A673 (cell line): ENCODE data around the gene GDA. TPM values are rescaled to one million over a fixed set of nuclear protein-coding genes. Genes with fewer than 3 reads are reported as not detected.

Experiments
- BruUV-seq: library from RNA; stranded (reverse); fragments of 400-500 nt; replicated peaks from 2 replicates; lab custom pipeline; 2021; lab: Mats Ljungman, UMichigan
- CTCF ChIA-PET: fragments of 300-600 bp; sonication (Branson Sonifier 250); formaldehyde crosslinking; loops from one replicate; lab custom pipeline; 2022; ENCODE audit warnings: antibody characterized with exemption; lab: Charles Lee
- POLR2A ChIA-PET: fragments of 300-600 bp; sonication (Branson Sonifier 250); formaldehyde crosslinking; loops from one replicate; lab custom pipeline; 2022; ENCODE audit warnings: antibody characterized with exemption; ENCODE audit not compliant: low non-redundant PET; lab: Charles Lee
- DNase-seq: peaks from one replicate; pipeline ENCODE4 v3.0.0-alpha.2; 2015; ENCODE audit warnings: low spot score
- H3K27ac ChIP-seq: fragments of 200-600 bp; sonication (generic); 2 replicates; pipeline ENCODE4 v1.5.1; 2016; ENCODE audit warnings: mixed run types, low read depth, mild to moderate bottlenecking, mixed read lengths, antibody characterized with exemption, low read length; ENCODE audit not compliant: poor library complexity, severe bottlenecking
- H3K27me3 ChIP-seq: fragments of 200-600 bp; sonication (generic); replicated peaks from 2 replicates; pipeline ENCODE4 v1.6.1; 2017; ENCODE audit warnings: mixed run types, low read depth, mild to moderate bottlenecking, mixed read lengths, antibody characterized with exemption, low read length; ENCODE audit not compliant: insufficient read depth, poor library complexity
- H3K36me3 ChIP-seq: fragments of 200-600 bp; sonication (generic); 2 replicates; pipeline ENCODE4 v1.6.1; 2016; ENCODE audit warnings: mixed run types, mild to moderate bottlenecking, mixed read lengths, antibody characterized with exemption, low read length; ENCODE audit not compliant: insufficient read depth, poor library complexity, severe bottlenecking
- H3K4me1 ChIP-seq: fragments of 200-600 bp; sonication (generic); 2 replicates; pipeline ENCODE4 v1.6.1; 2017; ENCODE audit warnings: mixed run types, mild to moderate bottlenecking, mixed read lengths, antibody characterized with exemption, low read length; ENCODE audit not compliant: insufficient read depth, poor library complexity, severe bottlenecking
- H3K4me3 ChIP-seq: fragments of 200-600 bp; sonication (generic); 2 replicates; pipeline ENCODE4 v1.5.1; 2016; ENCODE audit warnings: low read depth, mixed run types, mild to moderate bottlenecking, mixed read lengths, low read length; ENCODE audit not compliant: poor library complexity, severe bottlenecking
- H3K9me3 ChIP-seq: fragments of 200-600 bp; sonication (generic); 2 replicates; pipeline ENCODE4 v1.6.1; 2016; ENCODE audit warnings: mixed run types, low read depth, mild to moderate bottlenecking, mixed read lengths, antibody characterized with exemption, low read length; ENCODE audit not compliant: poor library complexity, severe bottlenecking
- CTCF ChIP-seq: fragments of 300-800, 200-600 bp; sonication (generic); conservative IDR thresholded peaks from 2 replicates; pipeline ENCODE4 v1.5.1; 2017; ENCODE audit warnings: low read depth, mild to moderate bottlenecking, antibody characterized with exemption, low read length, moderate library complexity, mixed read lengths
- EZH2 ChIP-seq: fragments of 200-600 bp; sonication (generic); IDR thresholded peaks from 2 replicates; pipeline ENCODE4 v1.6.1; 2017; ENCODE audit warnings: borderline replicate concordance, low read depth, mild to moderate bottlenecking, mixed read lengths, antibody characterized with exemption, low read length; ENCODE audit not compliant: poor library complexity, severe bottlenecking
- intact Hi-C: fragments of 100-400 bp; cut with micrococcal nuclease; formaldehyde crosslinking; loops from one replicate; pipeline ENCODE4 v1.10.0; 2022; ENCODE audit not compliant: unreplicated experiment
- total RNA-seq: library from RNA; stranded (reverse); gene quantifications from 2 replicates; pipeline ENCODE4 v1.2.3, GENCODE V29; 2021

The GDA gene
- total RNA-seq, 1 experiment from 2014 or later, result not detected

DNA sequence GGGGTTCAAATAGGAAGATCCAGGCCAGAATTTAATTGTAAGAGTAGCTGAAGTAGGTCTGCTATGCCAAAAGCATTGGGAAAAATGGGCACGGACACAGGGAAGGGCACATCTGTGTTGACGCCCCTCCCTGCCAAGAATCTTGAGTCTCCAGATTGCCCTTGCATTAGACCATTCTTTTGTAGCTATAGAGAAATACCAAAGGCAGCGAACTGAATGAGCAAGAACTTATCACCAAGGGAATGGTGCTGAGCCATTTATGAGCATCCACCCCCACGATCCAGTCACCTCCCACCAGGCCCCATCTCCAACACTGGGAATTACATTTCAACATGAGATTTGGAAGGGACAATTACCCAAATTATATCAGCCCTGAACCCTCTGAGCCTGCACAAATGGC, 18.0 kb upstream of the GDA start:
- no TSS peak for BruUV-seq
- ChIA-PET POLR2A (no interaction called here), CTCF (no interaction called here)
- H3K4me3 ChIP-seq, result no peak overlapping the region
- H3K9me3 ChIP-seq, result no peaks in the 10 kb centered on the region
- H3K27ac ChIP-seq, result no peak overlapping the region
- intact Hi-C loops, result no loop called here
- no peaks in the 10 kb centered on the region for H3K4me1 ChIP-seq
- DNase-seq, result no peak
- no peaks in the 10 kb centered on the region for H3K36me3 ChIP-seq
- TF ChIP-seq CTCF (no peak), EZH2 (no peak)
- H3K27me3 ChIP-seq, result no peaks in the 10 kb centered on the region

DNA sequence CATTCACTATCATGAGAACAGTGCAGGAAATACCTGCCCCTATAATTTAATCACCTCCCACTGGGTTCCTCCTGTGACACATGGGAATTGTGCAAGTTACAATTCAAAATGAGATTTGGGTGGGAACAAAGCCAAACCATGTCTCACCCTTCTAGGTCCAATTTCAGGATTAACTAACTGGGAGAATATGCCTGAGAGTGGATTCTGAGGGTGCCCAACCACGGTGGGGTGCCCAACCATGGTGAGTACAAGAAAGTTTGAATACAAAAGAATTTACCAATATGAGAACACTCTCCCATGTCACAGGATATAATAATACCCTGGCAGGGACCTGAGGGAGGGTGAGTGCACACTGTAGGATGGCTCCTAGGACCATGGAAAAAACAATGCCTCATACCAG, 17.2 kb upstream of the GDA start:
- Histone ChIP-seq H3K27me3 (no peaks in the 10 kb centered on the region), H3K4me3 (no peak overlapping the region), H3K4me1 (no peaks in the 10 kb centered on the region), H3K36me3 (no peaks in the 10 kb centered on the region), H3K27ac (no peak overlapping the region), H3K9me3 (no peaks in the 10 kb centered on the region)
- no peak for TF ChIP-seq EZH2
- TF ChIP-seq CTCF, result no peak
- peak; percentile 55 for DNase-seq
- ChIA-PET CTCF (no interaction called here), POLR2A (no interaction called here)
- BruUV-seq, result no TSS peak
- intact Hi-C loops, result no loop called here

GRCh38 chr9:72133365-72134035, 15.7 kb upstream of the GDA start:
- no TSS peak for BruUV-seq
- TF ChIP-seq CTCF (no peak), EZH2 (no peak)

More at GRCh38 chr9:72133365-72134035, 15.7 kb upstream of the GDA start:
- ChIA-PET CTCF (no interaction called here), POLR2A (no interaction called here)
- Histone ChIP-seq H3K27ac (no peak overlapping the region), H3K9me3 (no peaks in the 10 kb centered on the region), H3K27me3 (no peaks in the 10 kb centered on the region), H3K36me3 (no peaks in the 10 kb centered on the region), H3K4me1 (no peaks in the 10 kb centered on the region), H3K4me3 (no peak overlapping the region)
- intact Hi-C loops, result loop anchor here (2.0 kb wide), 1 partner anchor 13 kb away; no protein-coding TSS in a partner anchor
- no peak for DNase-seq
